ENCODE data around the gene COX7A2L.
"Not testable (repeated sequence)": the region's sequence is repeated elsewhere in the genome, so short reads cannot be mapped to it uniquely, and the experiment has no call there.

The COX7A2L gene

DNA sequence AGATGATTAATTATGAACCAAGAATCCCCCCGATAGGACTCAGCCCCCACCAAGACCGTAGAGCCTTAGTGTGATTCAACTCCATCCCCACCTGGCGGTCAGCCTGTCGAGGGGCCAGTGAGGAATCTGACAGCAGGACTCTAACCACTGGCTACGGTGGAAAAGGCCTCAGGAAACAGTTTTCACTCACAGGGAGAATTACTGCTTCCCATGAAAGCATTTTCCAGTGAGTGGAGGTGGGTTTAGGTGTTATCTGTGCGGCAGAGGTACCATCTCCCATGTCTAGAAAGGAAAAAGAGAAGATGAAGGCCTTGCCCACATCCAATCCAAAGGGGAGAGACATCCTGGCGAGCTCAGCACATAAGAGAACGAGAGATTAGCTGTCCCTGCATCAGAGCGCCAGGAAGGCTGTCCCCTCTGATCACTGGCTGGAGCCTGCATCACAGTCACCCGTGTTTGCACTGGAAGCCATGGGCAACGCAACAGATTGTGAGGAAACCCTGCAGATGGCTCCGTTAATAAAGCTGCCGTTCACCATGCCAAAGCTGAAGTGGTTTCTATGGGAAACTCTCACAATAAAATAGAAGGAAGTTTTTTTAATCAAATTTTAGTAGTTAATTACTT is 22.3 kb downstream of the COX7A2L start:
- DNase-seq, result no peak

DNA sequence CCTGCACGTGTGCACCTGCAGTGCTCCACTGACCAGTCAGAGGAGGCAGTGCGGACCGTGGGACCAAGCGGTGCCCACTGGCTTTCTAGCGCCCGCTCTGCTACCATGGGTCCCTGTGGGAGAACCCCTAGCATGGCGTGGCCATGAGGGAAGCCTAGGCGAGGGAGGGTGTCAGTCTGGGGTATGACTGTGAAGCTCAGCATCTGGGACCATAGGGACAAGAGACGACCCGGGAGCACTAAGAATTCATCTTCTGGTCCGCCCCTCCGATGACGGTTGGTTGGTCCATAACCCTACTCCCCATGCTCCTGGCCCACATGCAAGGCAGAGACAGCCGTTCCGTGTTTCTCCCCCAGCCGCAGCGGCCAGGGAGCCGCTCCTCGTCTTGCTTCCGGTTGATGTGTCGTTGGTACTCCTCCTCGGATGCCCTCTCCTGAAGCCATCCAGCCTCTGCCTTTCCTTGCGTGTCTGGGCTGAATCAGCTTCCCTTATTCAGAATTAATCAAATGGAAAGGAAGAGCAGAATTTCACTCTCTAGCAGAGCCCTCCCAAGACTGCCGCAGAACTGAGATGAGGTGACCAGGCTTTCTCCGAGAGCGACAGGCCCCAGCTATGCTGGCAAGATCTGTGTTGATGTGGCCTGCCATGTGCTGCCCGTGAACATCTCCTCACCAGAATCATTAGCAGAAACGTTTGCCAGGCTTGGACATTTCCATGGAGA is 23.0 kb downstream of the COX7A2L start:
- no peak for DNase-seq

DNA sequence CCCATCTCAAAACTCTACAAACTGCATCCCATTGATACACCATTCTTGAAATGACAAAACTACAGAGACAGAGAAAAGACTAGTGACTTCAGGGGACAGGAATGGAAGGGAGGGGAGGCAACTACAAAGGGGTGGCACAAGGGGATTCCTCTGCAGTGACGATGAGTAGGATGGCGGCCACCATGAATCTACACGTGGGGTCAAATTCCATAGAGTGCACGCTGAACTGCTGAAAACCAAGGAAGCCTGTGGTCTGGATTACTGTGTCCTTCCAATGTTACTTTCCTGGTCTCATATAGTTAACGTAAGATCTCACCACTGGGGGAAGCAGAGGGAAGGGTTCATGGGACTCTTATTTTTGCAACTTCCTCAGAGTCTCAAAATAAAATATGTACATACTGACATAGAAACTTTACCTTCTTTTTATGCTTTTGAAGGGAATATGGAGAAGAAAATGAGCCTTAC is 23.6 kb downstream of the COX7A2L start:
- DNase-seq, result no peak

GRCh38 chr2:42336361-42336965 is 24.6 kb downstream of the COX7A2L start:
- no peak for DNase-seq

DNA sequence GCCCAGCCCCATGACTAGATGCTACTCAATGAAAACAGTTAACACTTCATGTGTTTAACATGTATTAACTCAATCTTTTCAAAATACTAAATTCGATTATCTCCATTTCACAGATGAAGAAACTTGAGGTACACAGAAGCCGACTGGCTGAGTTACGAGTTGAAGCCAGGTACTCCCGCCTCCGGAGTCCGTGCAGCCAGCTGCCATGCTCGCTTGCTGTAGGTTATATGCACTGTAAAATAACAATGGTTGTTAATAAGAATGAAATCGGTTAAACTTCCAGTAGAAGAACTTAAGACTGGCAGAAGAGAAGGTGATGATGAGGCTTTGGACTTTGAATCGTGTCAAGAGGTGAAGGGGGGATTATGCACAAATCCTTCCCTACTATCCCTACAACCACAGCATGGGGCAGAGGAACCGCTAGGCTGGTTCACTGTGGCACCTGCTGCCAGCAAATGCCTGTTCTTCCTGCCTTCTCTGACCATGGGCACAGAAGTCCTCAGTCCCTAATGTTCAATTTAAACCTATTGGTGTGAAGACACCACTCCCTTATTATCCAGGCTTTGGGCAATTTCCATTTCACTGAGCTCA is 25.4 kb downstream of the COX7A2L start:
- no peak for DNase-seq

DNA sequence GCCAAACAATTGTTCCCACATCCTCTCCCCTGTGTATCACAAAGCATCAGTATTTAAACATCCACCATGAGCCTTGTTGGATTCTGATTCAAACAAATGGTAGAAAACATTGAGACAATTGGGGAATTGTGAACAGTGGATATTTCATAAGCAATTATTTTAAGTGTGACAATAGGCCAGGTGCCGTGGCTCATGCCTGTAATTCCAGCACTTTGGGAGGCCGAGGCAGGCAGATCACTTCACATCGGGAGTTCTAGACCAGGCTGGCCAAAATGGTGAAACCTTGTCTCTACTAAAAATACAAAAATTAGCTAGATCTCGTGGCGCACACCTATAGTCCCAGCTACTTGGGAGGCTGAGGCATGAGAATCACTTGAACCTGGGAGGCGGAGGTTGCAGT is 26.2 kb downstream of the COX7A2L start:
- DNase-seq, result not testable (repeated sequence)

DNA sequence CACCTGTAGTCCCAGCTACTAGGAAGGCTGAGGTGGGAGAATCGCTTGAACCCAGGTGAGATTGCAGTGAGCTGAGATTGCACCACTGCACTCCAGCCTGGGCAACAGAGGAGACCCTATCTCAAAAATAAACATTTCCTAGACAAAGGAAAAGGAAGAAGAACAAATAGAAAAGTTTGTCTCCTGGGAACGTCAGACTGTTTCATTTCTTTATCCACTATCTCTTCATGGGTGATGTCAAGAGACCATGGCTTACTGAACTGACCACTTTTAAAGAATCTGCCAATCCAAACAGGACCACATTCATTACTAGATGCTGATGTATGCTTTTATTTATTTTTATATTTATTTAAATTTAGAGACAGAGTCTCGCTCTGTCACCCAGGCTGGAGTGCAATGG is 26.8 kb downstream of the COX7A2L start:
- DNase-seq, result no peak

DNA sequence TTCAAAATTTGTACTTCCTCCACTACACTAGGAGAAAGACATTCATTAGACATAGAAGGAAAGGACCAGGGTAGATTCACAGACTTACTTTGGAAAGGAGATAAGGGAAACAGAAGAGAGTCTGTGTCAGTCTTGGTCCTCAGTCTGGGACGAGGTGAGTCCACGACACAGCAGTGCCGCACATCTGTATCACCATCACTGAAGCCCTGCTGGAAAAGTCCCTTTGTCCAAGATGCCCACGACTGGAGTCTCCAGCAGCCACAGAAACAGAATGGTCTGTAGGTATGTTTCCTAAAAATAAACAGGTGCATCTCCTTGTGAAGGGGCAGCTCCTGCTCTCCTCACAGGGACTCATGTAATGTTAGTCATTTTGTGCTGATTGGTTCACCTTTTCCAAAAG is 27.4 kb downstream of the COX7A2L start:
- no peak for DNase-seq

GRCh38 chr2:42332575-42332974 is 28.4 kb downstream of the COX7A2L start:
- no peak for DNase-seq

- no peak for DNase-seq
Measured at GRCh38 chr2:42331569-42332284, 29.3 kb downstream of the COX7A2L start.

DNA sequence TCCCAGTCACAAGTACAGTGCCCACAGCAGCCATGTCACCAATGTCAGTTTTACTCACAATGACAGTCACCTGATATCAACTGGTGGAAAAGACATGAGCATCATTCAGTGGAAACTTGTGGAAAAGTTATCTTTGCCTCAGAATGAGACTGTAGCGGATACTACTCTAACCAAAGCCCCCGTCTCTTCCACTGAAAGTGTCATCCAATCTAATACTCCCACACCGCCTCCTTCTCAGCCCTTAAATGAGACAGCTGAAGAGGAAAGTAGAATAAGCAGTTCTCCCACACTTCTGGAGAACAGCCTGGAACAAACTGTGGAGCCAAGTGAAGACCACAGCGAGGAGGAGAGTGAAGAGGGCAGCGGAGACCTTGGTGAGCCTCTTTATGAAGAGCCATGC is 31.3 kb downstream of the COX7A2L start:
- no peak for DNase-seq

DNA sequence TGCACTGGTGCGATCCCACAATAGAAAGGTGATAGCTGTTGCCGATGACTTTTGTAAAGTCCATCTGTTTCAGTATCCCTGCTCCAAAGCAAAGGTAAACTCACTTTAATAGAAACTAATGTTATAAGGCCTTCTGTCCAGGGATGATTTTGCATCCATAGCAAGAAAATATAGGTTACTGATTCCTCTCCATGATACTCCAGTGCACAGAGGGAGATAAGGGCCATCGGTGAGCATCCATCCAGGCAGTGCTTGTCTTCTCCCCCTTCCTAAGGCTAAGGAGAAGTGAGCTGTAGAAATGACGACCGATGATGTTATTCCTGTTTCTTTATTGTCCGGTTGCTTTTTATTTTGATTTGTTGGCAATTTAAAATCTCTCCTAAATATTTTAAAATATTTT is 32.1 kb downstream of the COX7A2L start:
- DNase-seq, result no peak

DNA sequence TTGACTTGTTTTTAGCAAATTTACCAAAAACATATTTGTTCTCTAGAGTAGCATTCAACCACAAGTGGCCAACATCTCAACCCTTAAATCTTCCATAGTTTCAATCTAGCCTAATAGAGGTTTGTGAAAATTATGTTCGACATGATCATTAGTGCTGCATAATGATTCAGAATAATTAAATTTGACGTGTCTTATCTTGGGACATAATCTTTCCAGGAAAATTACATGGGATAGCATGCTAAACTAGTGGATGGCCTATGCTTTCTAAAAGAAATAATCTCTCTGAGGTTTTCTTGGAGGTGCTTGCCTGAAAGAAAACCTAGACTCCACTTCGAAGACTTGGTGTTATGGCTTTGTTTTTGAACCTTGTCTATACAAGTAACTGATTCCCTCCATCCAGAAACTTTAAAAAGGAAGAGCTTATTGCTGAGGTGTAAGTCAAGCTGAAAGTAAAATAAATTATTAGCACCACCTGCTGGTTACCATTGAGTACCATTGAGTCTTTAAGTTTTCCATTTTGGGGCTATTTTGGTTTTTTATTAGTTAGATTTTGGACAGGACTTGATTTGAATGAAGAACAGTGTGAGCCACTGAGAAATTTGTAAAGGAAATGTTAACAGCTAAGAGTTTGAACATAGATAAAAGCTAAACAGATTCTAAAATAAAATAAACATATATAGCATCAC is 32.7 kb downstream of the COX7A2L start:
- no peak for DNase-seq

GRCh38 chr2:42327125-42327524 is 33.9 kb downstream of the COX7A2L start:
- no peak for DNase-seq

DNA sequence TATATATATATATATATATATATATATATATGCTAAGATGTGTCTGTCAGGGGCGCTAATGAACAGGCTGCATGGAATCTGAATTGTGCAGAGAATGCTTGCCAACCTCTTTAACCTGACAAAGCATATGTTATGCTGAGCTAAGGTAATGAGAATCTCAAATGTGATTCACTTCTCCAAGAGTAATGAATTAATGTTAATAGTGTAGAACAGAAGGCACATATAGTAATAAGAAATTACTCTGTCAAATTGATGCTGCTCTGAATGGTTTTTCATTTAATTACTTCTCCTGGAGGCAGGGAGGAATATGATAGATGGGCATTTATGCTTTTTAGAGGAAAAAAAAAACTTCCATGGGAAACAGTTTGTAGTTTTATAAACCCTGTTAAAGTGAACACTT is 35.4 kb downstream of the COX7A2L start:
- DNase-seq, result no peak

DNA sequence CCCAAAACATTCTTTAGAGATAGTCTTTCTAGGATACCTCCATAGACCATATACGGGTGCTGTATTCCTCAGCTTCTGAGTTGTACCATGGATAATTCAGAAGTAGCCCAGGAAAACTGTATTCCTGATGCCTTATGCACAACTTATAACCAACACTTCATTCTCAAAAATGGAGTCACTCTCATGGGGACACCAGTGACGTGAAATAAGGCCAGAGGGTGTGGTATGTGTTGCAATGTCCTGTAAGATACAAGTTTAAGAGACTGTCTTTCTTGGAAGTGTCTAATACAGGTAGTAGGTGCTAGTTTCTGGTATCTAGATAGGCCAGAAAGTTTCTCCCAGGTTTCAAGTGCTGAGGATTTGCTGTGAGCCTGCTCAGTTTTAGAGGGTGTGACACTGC is 36.1 kb downstream of the COX7A2L start:
- DNase-seq, result no peak

- DNase-seq, result no peak
Measured at GRCh38 chr2:42324244-42324643, 36.8 kb downstream of the COX7A2L start.

GRCh38 chr2:42321452-42322064 is 39.5 kb downstream of the COX7A2L start:
- DNase-seq, result no peak

DNA sequence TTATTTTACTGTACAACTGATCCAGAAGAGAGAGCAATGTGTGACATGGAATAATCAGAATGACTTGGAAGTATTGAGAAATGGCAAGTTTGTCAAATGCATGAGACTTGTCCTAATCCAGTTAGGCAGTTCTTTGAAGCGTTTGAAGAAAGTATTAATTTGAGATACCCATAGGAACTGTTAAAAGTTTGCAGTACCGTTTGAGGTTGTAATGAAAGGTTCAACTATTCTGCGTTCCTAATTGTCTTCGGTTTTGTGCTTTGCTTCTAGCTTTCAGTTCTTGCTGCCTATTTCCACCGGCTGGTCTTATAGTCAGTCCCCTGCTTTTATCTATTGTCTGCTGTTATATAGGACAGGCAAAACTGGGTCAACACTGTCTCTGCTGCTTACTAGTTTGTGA is 41.8 kb downstream of the COX7A2L start:
- DNase-seq, result no peak

DNA sequence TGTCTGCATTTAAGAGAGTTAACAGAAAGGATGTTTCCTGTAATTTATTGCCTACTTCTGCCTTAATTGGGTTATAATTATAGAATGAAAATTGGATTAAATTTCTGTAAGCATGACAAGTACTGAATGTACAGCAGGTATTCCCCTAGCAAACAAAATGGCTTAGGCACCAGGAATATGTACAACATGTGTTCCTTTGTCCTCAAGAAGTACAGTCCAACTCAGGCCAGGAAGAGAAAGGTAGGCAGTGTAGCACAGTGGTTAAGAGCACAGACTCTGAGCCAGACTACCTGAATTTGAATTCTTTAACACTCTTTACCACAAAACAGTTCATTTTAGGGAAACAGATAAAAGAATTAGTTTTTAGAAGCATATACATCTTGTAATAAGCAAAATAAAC is 43.1 kb downstream of the COX7A2L start:
- DNase-seq, result no peak

DNA sequence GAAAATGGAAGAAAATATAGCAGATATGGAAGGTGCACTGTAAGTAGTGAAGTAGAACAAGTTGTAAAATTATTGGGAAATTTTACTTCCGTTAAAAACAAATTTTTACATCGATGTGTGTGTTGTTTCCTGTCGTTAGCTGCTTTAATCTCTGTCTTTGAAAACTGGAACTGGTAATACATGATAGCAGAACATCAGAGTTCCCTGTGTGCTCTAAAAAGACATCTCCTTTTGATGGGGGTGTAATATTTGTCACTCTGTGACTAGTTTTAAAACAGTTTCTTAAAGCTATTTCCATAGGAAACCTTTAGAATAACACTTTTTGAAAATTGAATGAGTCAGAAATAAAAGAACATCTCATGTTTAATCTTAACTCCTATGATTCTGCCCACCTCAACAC is 43.5 kb downstream of the COX7A2L start:
- no peak for DNase-seq

DNA sequence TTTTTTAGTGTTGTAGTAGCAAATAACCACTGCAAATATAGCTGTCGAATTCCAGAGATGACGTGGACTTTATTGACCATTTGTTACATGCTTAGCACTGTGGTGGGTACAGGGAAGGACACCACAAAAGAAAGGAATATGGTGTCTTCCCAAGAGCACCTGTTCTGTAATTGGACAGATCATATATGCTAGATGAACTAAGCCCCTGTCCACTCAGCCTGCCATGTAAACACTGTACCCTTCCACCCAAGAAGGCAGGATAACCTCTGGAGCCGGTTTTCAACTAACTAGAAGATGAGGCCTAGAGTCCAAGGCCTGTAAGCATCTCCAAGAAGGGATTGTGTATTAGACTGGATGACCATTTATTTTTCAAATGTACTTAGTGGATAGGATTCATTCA is 44.1 kb downstream of the COX7A2L start:
- no peak for DNase-seq

Data from inflammatory macrophage (primary cell).